K562 (cell line): ENCODE results near the gene FCER2. TPM values are rescaled to one million over a fixed set of nuclear protein-coding genes. Genes with fewer than 3 reads are reported as not detected.

Experiments used
- ATAC-seq: fragments of 200-7000 bp; cut with Tn5 transposase; 3 replicates; pipeline ENCODE4 v1.9.1; 2020; ENCODE audit warnings: moderate library complexity
- BruUV-seq: library from RNA; stranded (reverse); fragments of 400-500 nt; replicated peaks from 2 replicates; lab custom pipeline; 2021; lab: Mats Ljungman, UMichigan
- CTCF ChIA-PET: fragments of 300-600 bp; formaldehyde crosslinking; extraction: SDS; loops from one replicate; lab custom pipeline; 2021; ENCODE audit warnings: low intra/inter-chr PET ratio; lab: Yijun Ruan, JAX
- POLR2A ChIA-PET: fragments of 300-600, 350-650 bp; sonication (Branson Sonifier 250); formaldehyde crosslinking; extraction: SDS; loops from one replicate; lab custom pipeline; 2021; ENCODE audit warnings: antibody characterized with exemption, inconsistent platforms; lab: Yijun Ruan, JAX
- DNase-seq, 4 experiments: peaks; one replicate each; pipeline versions ENCODE4 v3.0.0 to v3.0.0-alpha.2; 2011 to 2018; ENCODE audit warnings: low spot score in 3 of 4, mixed read lengths in 3 of 4; ENCODE audit errors: extremely low read depth in 1 of 4
- FAIRE-seq: peaks from 2 replicates; lab custom pipeline; 2011; peaks lifted over from hg19 to GRCh38; lab: Jason Lieb, UNC
- H2AFZ ChIP-seq: 2 replicates; pipeline ENCODE4 v1.6.0; 2011; ENCODE audit warnings: low read depth, low read length, control low read depth, inconsistent platforms
- H3K27ac ChIP-seq: fragments of 200-600 bp; 3 replicates; pipeline ENCODE4 v1.8.0; 2011; ENCODE audit warnings: low read depth, mild to moderate bottlenecking, control low read depth, inconsistent platforms, low read length, moderate library complexity, mixed read lengths; ENCODE audit errors: extremely low read depth
- H3K27me3 ChIP-seq, 2 experiments: fragments of 300-600 bp in 1 of 2; 2 replicates in 1 of 2; 3 replicates in 1 of 2; pipeline versions ENCODE4 v1.6.0 to v1.8.0; 2011; ENCODE audit warnings: inconsistent platforms in 2 of 2, low read length in 2 of 2, mild to moderate bottlenecking in 1 of 2, mixed read lengths in 1 of 2, moderate library complexity in 1 of 2; ENCODE audit not compliant: control insufficient read depth in 2 of 2, insufficient read depth in 2 of 2
- H3K36me3 ChIP-seq: fragments of 300-600 bp; 3 replicates; pipeline ENCODE4 v1.8.0; 2011; ENCODE audit warnings: mild to moderate bottlenecking, low read length, inconsistent platforms; ENCODE audit not compliant: control insufficient read depth, insufficient read depth
- H3K4me1 ChIP-seq, 2 experiments: fragments of 200-600 bp in 1 of 2; replicated peaks in 1 of 2; 2 replicates in 1 of 2; 3 replicates in 1 of 2; pipeline versions ENCODE4 v1.5.1 to v1.8.0; 2011; ENCODE audit warnings: inconsistent platforms in 2 of 2, low read length in 2 of 2, mild to moderate bottlenecking in 1 of 2, mixed read lengths in 1 of 2, moderate library complexity in 1 of 2; ENCODE audit not compliant: control insufficient read depth in 2 of 2, insufficient read depth in 2 of 2
- H3K4me2 ChIP-seq: 2 replicates; pipeline ENCODE4 v1.6.1; 2011; ENCODE audit warnings: low read length, control low read depth, inconsistent platforms, mixed read lengths; ENCODE audit not compliant: insufficient read depth
- H3K4me3 ChIP-seq: fragments of 200-600 bp; sonication (generic), shearing (Covaris generic); 2 replicates; pipeline ENCODE4 v1.5.1; 2016; ENCODE audit warnings: control low read depth, inconsistent platforms
- H3K79me2 ChIP-seq: fragments of 200-600 bp; 3 replicates; pipeline ENCODE4 v1.8.0; 2011; ENCODE audit warnings: low read length, inconsistent platforms; ENCODE audit not compliant: control insufficient read depth, insufficient read depth
- H3K9ac ChIP-seq, 2 experiments: 2 replicates each; pipeline versions ENCODE4 v1.6.0 to v1.6.1; 2011; ENCODE audit warnings: low read depth in 2 of 2, low read length in 2 of 2, control low read depth in 1 of 2, inconsistent platforms in 1 of 2, mild to moderate bottlenecking in 1 of 2, mixed read lengths in 1 of 2; ENCODE audit not compliant: insufficient read depth in 1 of 2
- H3K9me1 ChIP-seq: one replicate; pipeline ENCODE4 v1.6.0; 2011; ENCODE audit warnings: inconsistent platforms, mild to moderate bottlenecking, low read length, moderate library complexity; ENCODE audit not compliant: control insufficient read depth, insufficient read depth
- H3K9me3 ChIP-seq: replicated peaks from 2 replicates; pipeline ENCODE4 v1.5.1; 2011; ENCODE audit warnings: low read depth, low read length, inconsistent platforms; ENCODE audit not compliant: control insufficient read depth, insufficient read depth
- H4K20me1 ChIP-seq: replicated peaks from 2 replicates; pipeline ENCODE4 v1.6.1; 2011; ENCODE audit warnings: low read length, inconsistent platforms, mixed read lengths; ENCODE audit not compliant: control insufficient read depth, insufficient read depth
- ATF4 ChIP-seq: fragments of 450-650 bp; formaldehyde crosslinking; IDR thresholded peaks from 2 replicates; pipeline ENCODE4 v1.4.0; 2022; ENCODE audit warnings: mild to moderate bottlenecking, moderate library complexity
- CGGBP1 ChIP-seq: fragments of 250-450 bp; sonication (Bioruptor Pico); IDR thresholded peaks from 2 replicates; pipeline ENCODE4 v1.9.0; 2021; ENCODE audit warnings: mild to moderate bottlenecking
- CHD2 ChIP-seq: IDR thresholded peaks from 2 replicates; pipeline ENCODE4 v1.6.1; 2011; ENCODE audit warnings: low read depth, low read length
- CREBBP ChIP-seq: IDR thresholded peaks from one replicate; pipeline ENCODE4 v1.6.1; 2012; ENCODE audit warnings: low read depth, mild to moderate bottlenecking, control low read depth, inconsistent platforms, low read length
- GTF2B ChIP-seq: IDR thresholded peaks from 2 replicates; pipeline ENCODE4 v1.6.1; 2011; ENCODE audit not compliant: insufficient read length; ENCODE audit errors: extremely low read depth
- ZBTB2 ChIP-seq: fragments of 450-650 bp; IDR thresholded peaks from 2 replicates; pipeline ENCODE4 v1.6.1; 2016; ENCODE audit warnings: antibody characterized with exemption
- ZBTB8A ChIP-seq: fragments of 450-650 bp; IDR thresholded peaks from 2 replicates; pipeline ENCODE4 v1.6.1; 2018; ENCODE audit warnings: mild to moderate bottlenecking, moderate library complexity; ENCODE audit not compliant: partially characterized antibody
- ZBTB9 ChIP-seq: fragments of 450-650 bp; formaldehyde crosslinking; IDR thresholded peaks from 2 replicates; pipeline ENCODE4 v1.4.0; 2020; ENCODE audit warnings: mild to moderate bottlenecking, moderate library complexity
- ZNF133 ChIP-seq: fragments of 250-450 bp; sonication (Bioruptor Pico); IDR thresholded peaks from 2 replicates; pipeline ENCODE4 v1.4.0; 2020; ENCODE audit warnings: mild to moderate bottlenecking
- ZNF398 ChIP-seq: fragments of 250-450 bp; sonication (Bioruptor Pico); IDR thresholded peaks from 2 replicates; pipeline ENCODE4 v1.8.0; 2021; ENCODE audit warnings: moderate library complexity, mild to moderate bottlenecking, inconsistent platforms
- ZNF518B ChIP-seq: fragments of 250-450 bp; sonication (Bioruptor Pico); IDR thresholded peaks from 2 replicates; pipeline ENCODE4 v1.5.0; 2021; ENCODE audit warnings: mild to moderate bottlenecking, moderate library complexity
- WGBS: fragments of 100-300 bp; shearing (Covaris generic); methylation state at CpG from one replicate; pipeline ENCODE4 v1.1.6; 2016; ENCODE audit warnings: low coverage, mixed read lengths; ENCODE audit not compliant: insufficient coverage; ENCODE audit errors: missing lambda C conversion rate; 5-methylcytosine and 5-hydroxymethylcytosine counted together
- in situ Hi-C: fragments of 300-500 bp; cut with MboI; formaldehyde crosslinking; loops from 4 replicates; pipeline ENCODE4 v1.15.0; 2018; ENCODE audit warnings: inconsistent platforms, mixed read lengths
- intact Hi-C: fragments of 100-400 bp; cut with micrococcal nuclease; formaldehyde crosslinking; loops from 2 replicates; pipeline ENCODE4 v1.14.2; 2022
- polyA plus RNA-seq, 8 experiments: library from polyadenylated mRNA; depleted of rRNA in 4 of 8; stranded (reverse) in 5 of 8; unstranded in 3 of 8; fragments of >200 nt; fragmentation: Nextera tagmentation in 2 of 8; fragmentation: Illumina TruSeq in 1 of 8; extraction: Ambion mirVana in 2 of 8; extraction: Trizol in 1 of 8; gene quantifications; 2 replicates each; pipeline versions ENCODE4 v1.2.1 to v1.2.3, GENCODE V29; 2011 to 2014; ENCODE audit warnings: inconsistent platforms in 1 of 8, missing spikeins in 1 of 8
- total RNA-seq, 7 experiments: library from RNA; depleted of rRNA in 6 of 7; stranded (reverse); fragments of >200 nt in 6 of 7; fragmentation: Illumina TruSeq in 2 of 7; extraction: Trizol in 2 of 7; gene quantifications; 2 replicates each; pipeline versions ENCODE4 v1.2.1 to v1.2.3, GENCODE V29; 2011 to 2021; ENCODE audit warnings: low replicate concordance in 1 of 7

Gene FCER2
- total and polyA plus RNA-seq, 9 of the 15 experiments (the other 6 are each of a cell fraction or from before 2014, with no cell fraction given) = 0.11 TPM; not detected in 8

GRCh38 chr19:7738023-7738422, 36.1 kb upstream of the FCER2 start:
- DNase-seq (no peak), ATAC-seq (no peak), FAIRE-seq (no peak)
- Histone ChIP-seq H3K4me3 (no peak overlapping the region), H2AFZ (no peak overlapping the region), H3K4me2 (no peak overlapping the region), H3K36me3 (no peaks in the 10 kb centered on the region), H3K9ac (no peak overlapping the region), H3K9me1 (no peaks in the 10 kb centered on the region), H3K79me2 (no peaks in the 10 kb centered on the region), H3K4me1 (peaks cover 0 to 2% of the 10 kb centered on the region in 2 experiments; a peak in 3 of 5 replicates), H3K9me3 (0 out of 2 replicates have a peak, but pooled peaks cover 3% of the 10 kb centered on the region), H3K27me3 (peaks cover 6 to 14% of the 10 kb centered on the region in 2 experiments; a peak in 4 of 5 replicates), H4K20me1 (no peaks in the 10 kb centered on the region), H3K27ac (no peak overlapping the region)
- CTCF ChIA-PET = no interaction called here
- WGBS = 0% methylated on average over 7 of the region's 7 CpGs
- in situ Hi-C loops = no loop called here
- TF ChIP-seq CREBBP (no peak), GTF2B (no peak), ZBTB9 (CRISPR knock-in tag) (no peak), ZBTB2 (no peak), CHD2 (no peak), ZNF398 (CRISPR knock-in tag) (no peak), ZNF133 (CRISPR knock-in tag) (no peak), ATF4 (CRISPR knock-in tag) (no peak), ZBTB8A (no peak), ZNF518B (no peak), CGGBP1 (CRISPR knock-in tag) (no peak)
- intact Hi-C loops = no loop called here
- POLR2A ChIA-PET = no interaction called here
- BruUV-seq = no TSS peak
